GM18498 (cell line): ENCODE measurements around the gene HPCAL1.
A peak's percentile ranks its signal among the peaks of the same experiment; 100 is the strongest.

Experiments used
- ATAC-seq: cut with Tn5 transposase; IDR thresholded peaks from one replicate; pipeline ENCODE4 v1.9.1; 2021; ENCODE audit warnings: mild to moderate bottlenecking, moderate library complexity; ENCODE audit not compliant: unreplicated experiment

HPCAL1 gene

DNA sequence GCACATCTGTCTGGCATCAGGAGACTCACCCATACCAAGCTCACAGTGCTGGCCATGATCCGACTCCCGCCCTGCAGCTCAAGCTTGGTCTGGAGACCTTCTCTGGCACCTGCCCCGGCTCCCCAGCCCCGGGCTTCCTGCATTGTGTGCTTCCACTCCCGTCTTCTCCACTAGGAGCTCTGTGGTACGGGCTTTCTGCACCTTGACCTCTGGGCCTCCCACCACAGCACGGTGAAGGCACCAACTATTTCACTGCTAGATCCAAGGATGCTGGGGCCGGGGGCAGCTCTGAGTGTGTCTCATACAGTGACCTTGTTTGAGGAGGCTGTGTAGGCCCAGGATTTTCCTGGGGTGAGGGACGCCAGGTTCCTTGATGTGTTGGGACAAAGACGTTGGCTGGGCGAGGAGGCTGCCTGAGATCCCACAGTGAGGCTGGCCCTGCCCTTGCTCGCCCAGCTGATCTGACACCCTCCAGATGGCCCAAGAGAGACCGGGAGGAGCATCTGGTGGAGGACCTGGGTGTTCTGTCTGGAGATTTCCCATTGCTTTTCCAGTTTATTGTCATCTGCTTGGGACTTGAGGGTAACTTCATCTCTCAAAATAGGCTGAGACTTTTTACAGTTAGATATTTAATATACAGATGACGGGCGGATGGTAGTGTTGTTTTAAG lies 64.0 kb downstream of the HPCAL1 start:
- ATAC-seq = no peak

DNA sequence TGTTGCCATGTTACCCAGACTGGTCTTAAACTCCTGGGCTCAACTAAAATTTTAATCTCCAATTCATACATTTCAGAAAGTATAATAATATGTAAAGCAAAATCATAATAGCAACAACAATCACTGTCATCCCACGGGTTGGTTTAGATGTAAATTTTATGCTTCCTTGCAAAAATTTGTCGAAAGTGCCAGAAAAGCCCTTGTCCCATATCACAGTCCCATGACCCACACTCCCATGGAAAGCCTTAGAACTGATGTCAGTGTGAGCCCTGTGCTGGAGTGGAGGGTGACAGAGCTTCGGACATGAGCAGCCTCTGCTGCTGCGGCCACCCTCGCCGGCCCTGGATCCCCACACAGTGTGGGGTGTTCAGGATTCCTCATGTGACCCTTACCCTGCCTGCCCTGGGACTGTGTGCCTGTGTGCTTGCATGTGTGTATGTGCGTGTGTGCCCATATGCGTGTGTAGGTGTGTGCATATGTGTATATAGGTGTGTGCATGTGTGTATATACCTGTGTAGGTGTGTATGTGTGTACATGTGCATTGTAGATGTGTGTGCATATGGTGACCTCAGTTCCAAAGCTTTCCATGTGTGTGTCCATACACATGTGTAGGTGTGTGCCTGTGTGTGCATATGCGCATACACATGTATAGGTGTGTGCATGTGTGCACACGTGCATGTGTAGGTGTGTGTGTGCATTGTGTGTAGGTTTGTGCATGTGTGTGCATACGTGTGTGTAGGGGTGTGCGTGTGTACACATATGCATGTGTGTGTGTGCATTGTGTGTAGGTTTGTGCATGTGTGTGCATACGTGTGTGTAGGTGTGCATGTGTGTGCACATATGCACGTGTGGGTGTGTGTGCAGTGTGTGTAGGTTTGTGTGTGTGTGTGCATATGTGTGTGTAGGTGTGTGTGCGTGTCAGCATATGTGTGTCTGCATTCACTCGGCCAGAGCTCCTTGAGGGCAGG lies 65.1 kb downstream of the HPCAL1 start:
- ATAC-seq = no peak

DNA sequence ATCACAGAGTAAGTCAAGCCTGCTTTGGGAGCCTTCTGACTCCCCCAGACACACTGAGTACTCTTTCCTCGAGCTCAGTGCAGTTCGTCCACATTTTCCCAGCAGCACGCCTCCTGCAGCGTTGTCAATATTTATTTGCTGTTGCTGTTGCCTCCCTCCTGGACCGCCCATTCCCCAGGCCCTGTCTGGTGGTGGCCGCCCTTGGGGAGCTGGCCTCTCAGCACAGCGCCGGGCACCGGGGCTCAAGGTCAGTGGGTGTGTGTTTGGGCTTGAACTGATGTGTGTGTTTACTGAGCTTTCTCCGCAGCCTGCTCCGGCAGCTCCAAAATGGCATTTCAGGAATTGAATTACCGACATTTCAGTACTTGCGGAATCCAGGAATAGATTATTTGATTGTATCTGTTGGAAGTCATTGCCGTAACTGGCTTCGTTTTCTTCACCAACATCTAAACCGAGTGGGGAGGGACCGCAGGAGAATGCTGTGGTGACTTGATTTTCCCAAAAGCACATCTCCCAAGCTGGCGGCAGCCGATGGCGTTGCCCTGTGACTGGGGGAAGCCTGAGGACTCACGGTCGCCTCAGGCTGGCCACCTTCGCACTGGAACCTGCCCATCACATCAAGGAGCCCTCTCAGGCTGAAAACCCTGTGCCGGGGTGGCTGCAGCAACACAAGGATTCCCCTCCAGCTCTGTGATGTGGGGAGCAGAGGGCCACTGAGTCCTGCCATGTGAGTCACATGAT lies 66.0 kb downstream of the HPCAL1 start:
- no peak for ATAC-seq

DNA sequence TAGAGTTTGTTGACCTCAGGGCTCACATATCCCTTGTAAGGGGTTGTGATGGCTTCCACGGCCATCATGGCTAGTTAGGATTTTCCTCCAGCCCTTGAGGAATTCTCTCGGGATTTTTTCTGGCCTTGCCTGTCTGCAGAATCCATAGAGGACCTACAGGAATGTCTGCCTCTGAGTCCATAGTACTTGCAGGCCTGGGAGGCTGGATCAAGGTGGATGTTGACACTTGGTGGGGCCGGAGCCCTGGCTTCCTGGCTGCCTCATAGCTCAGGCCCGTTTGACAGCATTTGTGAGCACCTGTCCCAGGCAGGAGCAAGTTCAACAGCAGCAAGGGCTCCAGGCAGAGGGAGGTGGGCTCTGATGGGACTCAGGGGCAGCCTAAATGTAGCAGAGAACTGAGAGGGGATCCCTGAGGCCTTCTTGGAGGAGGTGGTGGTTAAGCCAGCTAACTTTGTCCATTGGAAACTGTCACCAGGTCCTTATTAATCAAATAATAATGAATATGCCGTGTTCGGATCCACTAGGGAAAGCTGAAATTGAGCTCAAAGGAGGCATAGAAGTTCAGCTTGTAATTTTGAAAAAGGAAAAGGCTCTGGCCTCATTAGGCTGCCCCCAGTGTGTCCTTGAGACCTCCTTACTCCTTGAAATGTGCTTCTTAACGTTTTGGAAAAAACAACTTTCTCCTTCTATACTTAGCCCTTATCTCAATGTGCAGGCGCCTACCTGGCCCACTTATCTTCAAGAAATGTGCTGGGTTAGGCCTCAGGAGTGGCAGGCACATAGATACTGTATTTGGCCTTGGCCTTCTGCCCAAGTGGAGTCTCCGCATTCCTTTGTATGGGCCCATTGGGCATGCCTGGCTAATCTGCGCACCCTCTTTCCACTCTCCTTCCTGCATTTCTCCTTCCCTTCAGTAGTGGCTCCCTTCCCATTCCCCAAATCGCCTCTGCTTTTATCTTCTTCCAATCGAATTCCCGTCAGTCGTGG lies 66.9 kb downstream of the HPCAL1 start:
- no peak for ATAC-seq

DNA sequence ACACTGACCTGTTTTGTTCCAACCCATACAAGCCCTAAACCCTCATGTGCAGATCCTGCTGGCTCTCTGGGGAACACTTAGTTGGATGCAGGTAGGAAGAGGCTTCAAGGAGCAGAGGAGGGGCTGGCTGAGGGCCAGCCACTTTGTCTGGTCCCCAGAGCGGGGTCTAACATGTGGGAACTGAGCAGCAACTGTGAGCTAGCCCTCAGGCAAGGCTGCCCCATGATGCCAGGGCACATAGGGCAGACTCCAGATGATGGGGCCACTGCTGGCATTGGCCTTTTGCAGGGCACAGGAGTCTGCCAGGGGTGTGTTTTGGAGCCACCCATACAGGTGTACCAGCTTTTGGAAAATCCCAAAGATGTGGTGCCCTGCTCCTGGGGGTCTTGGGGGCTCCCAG lies 67.7 kb downstream of the HPCAL1 start:
- no peak for ATAC-seq

DNA sequence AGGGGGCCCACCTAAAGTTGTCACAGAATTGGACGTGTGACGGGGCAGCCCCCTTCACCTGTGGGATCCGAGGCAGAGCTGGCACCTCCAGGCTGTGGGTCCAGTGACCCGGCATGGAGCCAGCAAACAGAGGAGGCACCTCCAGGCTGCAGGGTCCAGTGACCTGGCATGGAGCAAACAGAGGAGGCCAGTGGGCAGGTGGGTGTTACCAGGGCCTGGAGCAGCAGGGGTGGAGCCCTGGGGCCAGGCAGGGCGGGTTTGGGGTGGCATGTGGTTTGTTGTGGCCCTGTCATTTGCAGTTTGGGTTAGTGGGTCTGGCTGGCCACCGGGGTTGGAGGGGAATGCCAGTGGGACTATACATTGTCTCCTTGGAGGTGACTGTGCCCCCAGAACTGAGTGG lies 68.2 kb downstream of the HPCAL1 start:
- ATAC-seq = no peak

DNA sequence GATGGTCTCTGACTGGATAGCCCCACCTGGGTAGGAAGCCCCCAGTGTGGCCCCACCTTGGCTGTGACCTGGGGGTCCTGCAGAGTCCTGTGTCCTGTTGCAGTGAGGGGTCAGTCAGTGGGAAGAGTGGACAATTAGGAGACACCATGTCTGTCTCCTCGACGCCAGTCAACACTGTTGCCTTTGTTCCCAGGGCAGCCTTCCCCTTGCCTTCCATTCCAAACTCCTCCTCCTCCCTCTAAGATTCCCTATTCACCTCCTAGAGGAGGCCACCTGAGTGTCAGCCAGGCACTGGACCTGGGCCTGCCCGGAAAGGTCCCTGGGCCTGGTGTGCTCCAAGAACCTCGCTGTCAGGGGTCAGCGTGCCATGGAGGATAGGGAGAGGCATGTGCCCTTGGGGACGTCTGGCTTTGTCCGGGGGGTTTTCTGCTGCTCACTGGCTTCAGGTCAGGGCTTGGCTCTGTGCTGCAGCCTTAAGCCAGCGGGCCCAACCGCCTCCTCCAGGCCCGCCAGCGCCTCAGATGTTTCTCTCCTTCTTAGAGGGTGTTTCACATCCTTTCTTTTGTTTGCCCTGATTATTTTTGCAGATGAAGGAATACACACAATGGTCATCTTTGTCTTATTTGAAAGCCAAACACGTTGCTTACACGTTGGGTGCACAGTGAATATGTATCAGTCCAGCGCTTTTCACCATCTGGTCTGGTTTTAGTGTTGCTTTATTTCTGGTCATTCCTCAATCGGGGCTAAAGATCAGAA lies 68.9 kb downstream of the HPCAL1 start:
- no peak for ATAC-seq

DNA sequence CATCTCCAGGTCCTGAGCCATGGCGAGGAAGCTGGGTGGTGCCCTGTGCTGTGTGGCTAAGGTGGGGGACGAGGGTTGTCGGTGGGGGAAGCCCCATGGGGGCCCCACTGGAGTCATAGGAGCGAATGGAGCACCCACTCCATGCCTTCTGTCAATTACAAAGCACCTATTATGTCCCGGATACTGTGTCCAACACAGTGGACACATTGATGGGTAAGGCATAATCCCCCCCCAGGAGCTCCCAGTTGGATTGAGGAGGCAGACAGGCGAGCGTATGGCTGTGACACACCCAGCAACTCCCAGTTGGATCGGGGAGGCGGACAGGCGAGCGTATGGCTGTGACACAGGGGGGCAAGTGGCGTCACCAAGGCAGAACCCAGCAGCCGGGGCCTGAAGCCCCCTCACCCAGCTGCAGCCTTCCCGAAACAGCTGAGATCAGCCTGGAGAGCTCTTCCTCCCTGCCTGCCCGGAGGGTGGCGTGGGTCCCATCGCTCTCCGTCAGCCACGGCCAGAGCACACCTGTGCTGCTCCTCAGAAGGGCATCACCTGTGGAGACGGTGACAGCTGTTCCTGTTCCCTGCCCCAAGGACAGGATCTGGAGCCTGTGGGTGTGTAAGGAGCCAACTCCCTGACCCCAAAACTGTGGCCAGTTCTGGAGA lies 69.6 kb downstream of the HPCAL1 start:
- no peak for ATAC-seq

DNA sequence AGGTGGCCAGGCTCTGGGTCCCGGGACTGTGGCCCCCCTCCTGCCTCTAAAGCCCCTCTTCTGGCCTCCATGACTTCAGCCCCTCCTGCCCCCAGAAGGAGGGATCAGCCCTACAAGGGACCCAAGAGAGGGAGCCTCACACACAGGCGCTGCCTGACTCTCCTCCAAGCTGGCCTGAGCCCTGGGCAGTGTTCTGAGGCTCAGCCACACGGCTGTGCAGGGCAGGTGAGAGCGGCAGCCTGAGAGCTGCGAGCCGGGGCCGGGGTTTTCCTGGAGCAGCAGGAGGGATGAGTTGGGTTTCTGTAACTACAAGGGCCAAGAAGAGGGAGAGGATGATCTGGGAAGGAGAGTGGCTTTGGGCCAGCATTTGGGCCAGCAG lies 70.1 kb downstream of the HPCAL1 start:
- no peak for ATAC-seq

DNA sequence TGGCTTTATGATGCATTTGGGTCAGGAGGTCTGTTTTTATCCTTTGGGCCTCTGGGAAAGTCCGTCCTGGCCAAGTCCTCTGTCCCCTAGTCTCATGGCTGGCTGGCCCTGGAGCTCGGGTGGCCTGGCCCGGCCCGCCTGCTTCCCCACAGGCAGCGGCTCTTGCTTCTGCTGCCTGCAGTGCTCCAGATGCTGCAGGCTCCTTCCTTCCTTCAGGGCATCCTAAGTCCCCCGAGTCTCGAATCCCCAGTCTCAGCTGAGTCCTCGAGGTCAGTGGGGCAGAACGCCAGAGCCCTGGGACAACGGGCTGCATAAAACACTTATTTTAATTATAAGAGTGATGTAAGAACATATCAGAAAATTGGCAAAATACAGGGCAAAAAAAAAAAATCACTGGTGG lies 71.2 kb downstream of the HPCAL1 start:
- ATAC-seq = no peak

DNA sequence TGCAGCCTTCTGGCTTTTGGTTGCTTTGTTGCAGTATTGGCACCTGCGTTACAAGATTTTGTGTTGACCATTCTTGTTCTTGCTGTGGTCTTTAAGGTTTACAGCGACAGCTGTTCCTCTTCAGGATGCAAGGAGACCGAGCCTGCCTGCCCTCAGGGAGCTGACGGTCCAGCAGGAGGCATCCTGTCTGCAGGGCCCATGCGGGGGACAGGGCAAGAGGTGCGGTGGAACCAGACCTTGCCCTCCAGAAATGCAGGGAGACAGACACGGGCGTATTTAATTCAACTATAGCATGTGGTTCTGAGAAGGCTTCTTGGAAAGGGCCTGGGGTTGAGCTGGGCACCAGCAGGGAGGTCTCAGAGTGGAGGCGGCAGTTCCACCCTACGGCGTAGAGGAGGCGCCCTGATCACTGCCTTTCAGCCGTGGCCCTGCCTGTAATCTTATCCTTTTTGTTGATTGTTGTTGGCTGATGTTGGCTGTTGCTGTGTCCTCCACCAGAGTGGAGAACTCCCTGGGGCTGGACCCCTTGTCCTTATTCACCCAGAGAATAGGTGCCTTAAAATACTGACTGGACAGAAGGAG lies 71.7 kb downstream of the HPCAL1 start:
- ATAC-seq = no peak

DNA sequence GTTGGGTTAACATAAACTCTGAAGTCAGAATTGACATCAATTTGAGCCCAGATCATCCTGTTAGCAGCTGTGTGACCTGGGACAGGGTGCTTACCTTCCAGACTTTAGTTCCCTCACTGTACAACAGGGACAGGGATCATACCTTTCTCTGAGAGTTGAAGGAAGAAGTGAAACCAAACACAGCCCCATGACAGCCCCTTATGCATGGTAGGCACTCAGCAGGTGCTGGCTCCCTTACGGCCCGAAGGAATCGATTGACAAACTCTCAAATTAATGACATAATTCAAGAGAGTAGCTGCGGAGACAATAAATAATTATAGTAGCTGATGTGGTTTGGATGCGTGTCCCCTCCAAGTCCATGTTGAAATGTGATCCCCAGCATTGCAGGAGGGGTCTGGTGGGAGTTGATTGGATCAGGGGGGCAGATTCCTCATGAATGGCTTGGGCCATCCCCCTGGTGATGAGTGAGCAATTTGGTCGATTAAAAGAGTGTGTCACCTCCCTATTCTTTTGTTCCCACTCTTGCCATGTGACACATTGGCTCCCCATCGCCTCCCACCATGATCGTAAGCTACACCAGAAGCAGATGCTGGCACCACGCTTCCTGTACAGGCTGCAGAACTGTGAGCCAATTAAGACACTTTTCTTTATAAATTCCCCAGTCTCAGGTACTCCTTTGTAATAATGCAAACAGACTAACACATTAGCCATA lies 73.0 kb downstream of the HPCAL1 start:
- ATAC-seq = no peak

DNA sequence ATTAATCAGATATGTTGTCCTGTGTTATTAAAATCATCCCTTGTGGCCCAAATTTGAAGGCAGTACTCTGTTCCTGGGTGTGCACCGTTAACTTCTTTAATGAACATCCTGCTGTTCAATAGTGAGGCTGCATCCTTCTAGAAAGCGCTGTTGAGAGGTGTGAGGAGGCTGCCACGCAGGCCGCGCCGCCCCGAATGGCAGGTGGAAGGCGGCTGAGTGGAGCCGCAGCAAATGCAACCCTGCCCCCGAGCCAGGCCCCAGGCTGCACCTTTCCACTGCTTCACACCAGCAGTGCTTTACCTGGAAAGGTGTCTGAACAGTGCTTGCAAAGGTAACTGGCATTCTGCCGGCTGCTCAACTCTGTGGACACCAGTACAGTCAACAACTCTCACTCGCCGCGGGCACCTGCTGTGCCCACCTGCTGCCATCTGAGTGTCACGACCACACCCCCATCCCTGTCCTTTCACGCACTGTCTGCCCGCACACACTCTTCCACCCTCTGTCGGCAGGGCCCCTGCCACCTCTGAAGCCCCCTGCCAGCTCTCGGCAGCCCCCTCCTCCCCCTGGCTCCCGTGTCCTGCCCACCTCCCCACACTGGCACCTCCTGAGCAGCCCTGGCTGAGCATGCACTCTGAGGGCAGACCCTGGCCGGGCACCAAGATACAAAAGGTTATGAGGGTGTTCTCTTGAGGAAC lies 74.5 kb downstream of the HPCAL1 start:
- ATAC-seq = no peak

DNA sequence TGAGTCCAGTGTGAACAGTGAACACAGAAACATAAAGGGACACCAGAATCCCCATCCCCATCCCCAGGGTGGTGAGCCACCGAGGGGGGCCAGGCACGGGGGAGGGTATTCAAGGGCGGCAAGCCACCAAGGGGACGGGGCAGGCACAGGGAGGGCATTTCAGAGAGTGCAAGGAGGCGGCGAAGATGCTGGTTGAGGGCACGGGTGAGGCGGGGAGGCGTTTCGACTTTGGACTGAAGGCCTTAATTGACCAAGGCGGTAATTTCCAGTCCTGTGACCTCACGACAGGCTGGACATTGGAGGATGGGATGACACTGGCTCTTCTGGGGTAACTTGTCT lies 75.0 kb downstream of the HPCAL1 start:
- no peak for ATAC-seq

DNA sequence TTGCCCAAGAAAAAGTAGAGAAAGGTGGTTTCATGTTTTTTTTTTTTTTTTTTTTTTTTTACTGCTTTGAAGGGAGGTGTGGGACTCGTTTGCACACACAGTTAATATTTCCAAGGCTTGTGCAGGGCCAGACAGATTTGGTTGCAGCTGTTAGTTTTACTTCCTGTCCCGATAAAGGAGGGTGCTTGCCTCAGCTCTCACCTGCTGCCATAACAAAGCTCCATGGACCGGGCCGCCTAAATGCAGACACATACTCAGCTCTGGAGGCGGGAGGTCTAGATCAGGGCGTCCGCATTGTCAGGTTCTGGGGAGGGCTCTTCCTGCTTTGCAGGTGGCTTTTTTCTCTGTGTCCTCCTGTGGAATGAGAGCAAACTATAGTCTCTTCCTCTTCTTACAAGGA lies 75.5 kb downstream of the HPCAL1 start:
- peak; percentile 79 for ATAC-seq

DNA sequence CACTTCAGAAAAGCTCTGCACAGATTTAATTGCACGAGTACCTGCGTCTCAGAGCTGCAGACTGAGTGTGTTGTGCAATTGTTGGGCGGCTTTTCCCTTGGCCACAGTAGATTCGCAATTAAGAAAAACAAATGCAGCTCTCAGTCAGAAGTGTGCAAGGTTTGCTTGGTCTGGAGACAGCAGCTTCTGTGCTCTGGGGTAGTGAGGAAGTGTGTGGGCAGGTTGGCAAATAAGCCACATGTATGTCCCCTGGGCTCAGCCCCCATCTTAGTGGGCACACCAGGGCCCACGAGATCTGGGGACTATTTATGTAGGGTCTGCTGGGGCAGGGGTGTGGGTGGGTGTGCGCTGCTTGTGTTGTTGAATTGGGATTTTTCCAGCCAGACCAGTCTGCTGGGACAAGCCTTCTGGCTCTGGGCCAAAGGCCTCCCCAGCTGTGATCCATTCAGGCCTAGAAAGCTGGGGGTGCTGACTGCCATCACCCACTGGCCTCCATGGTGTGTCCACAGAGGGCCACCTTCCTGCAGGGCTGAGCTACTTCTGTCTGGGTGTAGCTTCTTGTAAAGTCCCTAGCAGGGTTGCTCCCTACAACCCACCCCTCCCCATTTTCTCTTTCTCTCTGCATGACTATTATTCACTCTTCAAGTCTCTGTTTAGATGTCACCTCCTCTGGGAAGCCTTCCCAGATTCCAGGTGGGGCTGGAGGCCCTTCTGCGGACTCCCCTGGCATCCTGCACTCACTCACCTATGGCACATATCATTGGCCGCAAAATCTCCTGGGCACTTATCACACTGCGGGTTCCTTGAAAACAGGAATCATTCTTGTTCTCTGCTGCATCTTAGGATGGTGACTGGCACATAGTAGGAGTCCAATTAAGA lies 77.6 kb downstream of the HPCAL1 start:
- no peak for ATAC-seq

DNA sequence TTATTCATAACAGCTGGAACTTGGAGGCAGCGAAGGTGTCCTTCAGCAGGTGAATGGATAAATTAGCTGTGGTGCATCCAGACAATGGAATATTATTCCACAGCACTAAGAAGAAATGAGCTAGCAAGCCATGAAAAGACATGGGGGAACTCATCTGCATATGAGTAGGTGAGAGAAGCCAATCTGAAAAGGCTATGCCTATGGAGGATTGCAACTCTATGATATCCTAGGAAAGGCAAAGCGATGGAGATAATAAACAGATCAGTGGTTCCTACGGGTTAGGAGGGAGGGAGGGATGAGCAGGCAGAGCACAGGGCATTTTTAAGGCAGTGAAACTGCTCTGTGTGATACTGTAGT lies 79.3 kb downstream of the HPCAL1 start:
- ATAC-seq = no peak
